GM12801 (cell line): Measurements from ENCODE around the gene SPAG7.

ENCODE experiments used
- TF ChIP-seq, protein P1 (sequence below): IDR thresholded peaks from one replicate; pipeline ENCODE4 v1.5.1; 2011; ENCODE audit warnings: control low read depth; ENCODE audit not compliant: insufficient read length; ENCODE audit errors: extremely low read depth

Gene SPAG7

GRCh38 chr17:4999430-5000093 lies 31.9 kb upstream of the SPAG7 start:
- TF ChIP-seq, protein P1, sequence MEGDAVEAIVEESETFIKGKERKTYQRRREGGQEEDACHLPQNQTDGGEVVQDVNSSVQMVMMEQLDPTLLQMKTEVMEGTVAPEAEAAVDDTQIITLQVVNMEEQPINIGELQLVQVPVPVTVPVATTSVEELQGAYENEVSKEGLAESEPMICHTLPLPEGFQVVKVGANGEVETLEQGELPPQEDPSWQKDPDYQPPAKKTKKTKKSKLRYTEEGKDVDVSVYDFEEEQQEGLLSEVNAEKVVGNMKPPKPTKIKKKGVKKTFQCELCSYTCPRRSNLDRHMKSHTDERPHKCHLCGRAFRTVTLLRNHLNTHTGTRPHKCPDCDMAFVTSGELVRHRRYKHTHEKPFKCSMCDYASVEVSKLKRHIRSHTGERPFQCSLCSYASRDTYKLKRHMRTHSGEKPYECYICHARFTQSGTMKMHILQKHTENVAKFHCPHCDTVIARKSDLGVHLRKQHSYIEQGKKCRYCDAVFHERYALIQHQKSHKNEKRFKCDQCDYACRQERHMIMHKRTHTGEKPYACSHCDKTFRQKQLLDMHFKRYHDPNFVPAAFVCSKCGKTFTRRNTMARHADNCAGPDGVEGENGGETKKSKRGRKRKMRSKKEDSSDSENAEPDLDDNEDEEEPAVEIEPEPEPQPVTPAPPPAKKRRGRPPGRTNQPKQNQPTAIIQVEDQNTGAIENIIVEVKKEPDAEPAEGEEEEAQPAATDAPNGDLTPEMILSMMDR, result no peak

DNA sequence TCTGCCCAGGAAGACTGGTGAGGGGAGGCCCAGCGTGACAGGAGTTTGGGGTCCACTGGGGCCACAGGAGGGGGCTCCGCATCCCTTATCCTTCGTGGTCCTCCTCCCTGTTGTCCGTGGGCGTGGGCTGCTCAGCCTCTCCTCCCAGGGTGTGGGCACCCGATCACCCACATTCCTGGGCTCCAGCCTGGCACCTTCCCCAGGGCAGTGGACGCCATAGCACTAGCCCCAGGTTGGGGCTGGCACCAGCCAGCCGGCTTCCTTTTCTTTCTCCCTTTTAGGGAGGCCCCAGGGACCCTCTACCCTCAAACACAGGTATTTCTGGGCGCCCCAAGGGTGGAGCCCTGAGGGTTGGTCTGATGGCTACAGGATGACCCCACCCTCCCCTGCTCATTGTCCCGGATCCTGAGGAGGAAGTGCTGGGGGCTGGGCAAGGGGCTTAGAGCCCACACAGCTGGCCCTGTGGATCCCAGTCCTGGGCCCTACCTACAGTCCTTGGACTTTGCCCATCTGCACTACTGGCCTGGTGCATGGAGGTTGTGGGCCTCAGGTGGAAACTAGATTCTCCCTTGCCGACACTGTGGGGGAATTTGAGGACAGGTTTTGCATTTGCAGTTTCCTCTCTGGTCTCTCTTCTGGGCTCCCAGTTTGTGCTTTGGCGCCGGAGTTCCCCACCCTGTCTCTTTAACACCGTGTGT lies 31.3 kb upstream of the SPAG7 start:
- TF ChIP-seq, protein P1, result no peak

GRCh38 chr17:4998027-4998731 lies 30.6 kb upstream of the SPAG7 start:
- TF ChIP-seq, protein P1, result no peak

DNA sequence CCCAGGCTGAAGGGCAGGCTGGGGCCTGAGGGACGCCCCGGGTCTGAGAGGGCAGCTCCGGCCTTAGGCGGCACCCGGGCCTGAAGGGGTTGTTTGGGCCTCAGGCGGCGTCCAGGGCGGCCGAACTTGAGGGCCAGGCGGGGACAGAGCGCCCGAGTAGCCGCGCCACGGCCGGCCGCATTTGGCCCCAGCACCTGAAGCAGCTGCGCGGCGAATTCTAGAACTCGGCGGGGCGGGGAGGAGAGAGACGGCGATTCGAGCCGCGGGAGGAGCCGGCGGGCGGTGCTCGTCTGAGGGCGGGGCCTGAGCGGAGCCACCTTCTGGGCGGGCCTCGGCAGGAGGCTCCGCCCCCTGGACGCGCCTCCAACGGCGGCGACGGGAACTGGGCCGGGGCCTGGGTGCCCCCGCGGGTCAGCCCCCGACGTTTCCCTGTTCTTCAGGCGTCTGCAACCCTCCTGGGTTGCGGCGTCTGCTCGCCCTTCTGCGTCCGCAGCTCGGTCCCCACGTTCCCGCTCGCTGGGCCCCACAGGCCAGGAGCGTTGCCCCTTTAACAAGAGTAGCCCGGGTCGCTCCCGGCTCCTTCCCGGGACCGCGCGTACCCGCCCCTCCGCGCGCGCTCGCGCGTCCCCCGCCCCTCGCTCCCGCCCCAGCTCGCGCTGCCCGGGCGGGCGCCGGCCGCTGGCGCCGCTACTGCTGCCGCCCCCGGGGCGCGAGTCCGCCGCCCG lies 29.8 kb upstream of the SPAG7 start, which contains the start of the genes INCA1 and KIF1C:
INCA1 (minus strand) TSS at position 221 of the 725 bp plus-strand sequence. CDS start 3,085 bp downstream, outside the sequence.
KIF1C (plus strand) TSS at position 649 of the 725 bp plus-strand sequence. CDS start 2,297 bp downstream, outside the sequence.
- TF ChIP-seq, protein P1, result no peak

- TF ChIP-seq, protein P1, result no peak
Observed at GRCh38 chr17:4994081-4994595, 26.5 kb upstream of the SPAG7 start.

- TF ChIP-seq, protein P1, result no peak
Observed at GRCh38 chr17:4987767-4988567, 20.4 kb upstream of the SPAG7 start.
